GM18870 (cell line): ENCODE data around the gene TGFBR1.
"Not testable (repeated sequence)": the region's sequence is repeated elsewhere in the genome, so short reads cannot be mapped to it uniquely, and the experiment has no call there.

Source experiments
- ATAC-seq: cut with Tn5 transposase; IDR thresholded peaks from one replicate; pipeline ENCODE4 v1.9.1; 2021; ENCODE audit warnings: moderate library complexity; ENCODE audit not compliant: unreplicated experiment

The TGFBR1 gene

GRCh38 chr9:99184475-99185347, 79.8 kb downstream of the TGFBR1 start:
- peak; percentile 33 for ATAC-seq

- ATAC-seq, result no peak
These were observed 80.4 kb downstream of the TGFBR1 start for GRCh38 chr9:99185348-99185632.

- no peak for ATAC-seq
These were observed 81.0 kb downstream of the TGFBR1 start for GRCh38 chr9:99185934-99186333.

- no peak for ATAC-seq
These were observed 82.4 kb downstream of the TGFBR1 start for GRCh38 chr9:99187311-99187710.

- no peak for ATAC-seq
These were observed 84.3 kb downstream of the TGFBR1 start for GRCh38 chr9:99189186-99189585.

- no peak for ATAC-seq
These were observed 85.1 kb downstream of the TGFBR1 start for GRCh38 chr9:99189887-99190596.

GRCh38 chr9:99190597-99191283, 85.8 kb downstream of the TGFBR1 start:
- no peak for ATAC-seq

- ATAC-seq, result no peak
These were observed 88.0 kb downstream of the TGFBR1 start for GRCh38 chr9:99192786-99193465.

- ATAC-seq, result no peak
These were observed 88.5 kb downstream of the TGFBR1 start for GRCh38 chr9:99193466-99193821.

- ATAC-seq, result not testable (repeated sequence)
These were observed 91.6 kb downstream of the TGFBR1 start for GRCh38 chr9:99196484-99196883.

GRCh38 chr9:99197124-99197630, 92.3 kb downstream of the TGFBR1 start:
- no peak for ATAC-seq

GRCh38 chr9:99197987-99198386, 93.1 kb downstream of the TGFBR1 start:
- no peak for ATAC-seq

- no peak for ATAC-seq
These were observed 95.1 kb downstream of the TGFBR1 start for GRCh38 chr9:99199938-99200539.

- no peak for ATAC-seq
These were observed 96.7 kb downstream of the TGFBR1 start for GRCh38 chr9:99201603-99202002.
